ENCODE data around the gene ADGRA3. TPM values are rescaled to one million over a fixed set of nuclear protein-coding genes. Genes with fewer than 3 reads are reported as not detected.
"Not testable (repeated sequence)": the region's sequence is repeated elsewhere in the genome, so short reads cannot be mapped to it uniquely, and the experiment has no call there.

Gene ADGRA3
- total RNA-seq, 1 donor from 2014 or later: 23.1 TPM

DNA sequence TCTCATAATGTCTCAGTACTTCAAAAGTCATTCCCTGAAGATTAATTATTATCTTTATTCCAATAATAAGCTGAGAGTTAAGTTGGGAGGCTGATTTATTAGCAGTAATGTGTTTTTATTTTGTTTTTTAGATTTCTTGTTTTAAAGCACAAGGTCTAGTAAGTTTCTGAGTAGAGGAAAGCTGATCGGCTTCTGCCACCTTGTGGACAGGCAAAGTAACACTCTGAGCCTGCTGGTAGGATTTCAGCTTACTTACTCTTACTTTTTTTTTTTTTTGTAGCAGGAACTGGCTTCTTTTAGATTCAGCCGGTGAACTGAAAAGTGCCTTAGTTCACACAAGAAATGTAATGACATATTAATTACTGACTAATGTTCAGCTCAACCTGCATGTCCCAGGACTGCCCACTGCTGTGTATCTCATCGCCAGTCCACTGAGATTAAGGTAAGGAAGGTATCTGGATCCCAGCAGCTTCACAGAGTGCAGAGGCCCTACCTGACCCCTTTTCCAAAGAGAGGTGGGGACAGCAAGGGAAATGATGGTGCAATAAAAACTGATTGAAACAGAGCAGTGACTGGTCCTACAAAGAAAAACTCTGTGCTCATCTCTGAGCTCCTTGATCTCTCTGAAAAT is 126.5 kb downstream of the ADGRA3 start:
- Mint-ChIP-seq H3K27ac (no peak overlapping the region), H3K36me3 (ENCODE audit: low read depth) (peaks cover 2% of the 10 kb centered on the region), H3K4me1 (peaks cover 8% of the 10 kb centered on the region), H3K27me3 (no peaks in the 10 kb centered on the region), H3K4me3 (no peak overlapping the region), H3K9me3 (no peaks in the 10 kb centered on the region)
- intact Hi-C loops (cut with micrococcal nuclease): loop anchor here (1.0 kb wide), 3 partner anchors 152 to 600 kb away; no protein-coding TSS in a partner anchor
- peak; percentile 82 for DNase-seq

DNA sequence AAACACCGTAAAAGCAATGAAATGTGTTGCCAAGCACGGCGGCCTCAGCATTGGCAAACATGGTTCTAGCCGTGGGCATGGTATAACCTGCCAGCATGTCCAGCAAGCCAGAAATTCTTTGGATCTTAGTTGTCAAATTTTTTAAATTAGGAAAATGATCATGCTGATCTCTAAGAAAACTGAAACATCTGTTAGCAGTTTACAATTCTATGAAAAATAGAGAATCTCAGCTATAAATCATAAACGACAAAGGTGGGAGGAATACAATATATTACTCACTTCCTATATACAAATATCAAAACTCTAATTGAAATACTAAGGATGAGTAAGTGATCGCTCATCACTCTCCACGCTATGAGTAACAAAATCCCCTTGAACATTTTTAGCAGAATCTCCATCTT is 130.3 kb downstream of the ADGRA3 start:
- Mint-ChIP-seq H3K27me3 (no peaks in the 10 kb centered on the region), H3K4me3 (no peak overlapping the region), H3K4me1 (peaks cover 8% of the 10 kb centered on the region), H3K27ac (peak overlapping the region; percentile 4), H3K9me3 (no peaks in the 10 kb centered on the region), H3K36me3 (ENCODE audit: low read depth) (peaks cover 4% of the 10 kb centered on the region)
- DNase-seq: no peak
- intact Hi-C loops (cut with micrococcal nuclease): no loop called here

DNA sequence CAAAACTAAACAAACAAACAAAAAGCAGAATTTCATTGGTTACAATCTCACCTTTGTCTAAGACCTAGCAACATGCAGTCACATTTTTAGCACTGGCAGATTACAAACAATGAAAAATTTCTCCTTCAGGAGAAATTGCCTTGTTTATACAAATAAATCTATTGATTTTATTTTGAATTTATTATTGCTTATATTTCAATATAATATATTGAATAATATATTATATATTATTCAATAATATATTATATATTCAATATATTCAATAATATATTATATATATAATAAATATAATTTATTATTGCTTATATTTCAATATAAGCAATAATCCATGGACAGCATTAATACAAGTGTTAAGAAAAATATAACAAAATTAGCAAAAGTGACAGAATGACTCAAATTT is 131.7 kb downstream of the ADGRA3 start:
- no peak overlapping the region for H3K27ac Mint-ChIP-seq
- no peak for DNase-seq
- peaks cover 8% of the 10 kb centered on the region for H3K4me1 Mint-ChIP-seq
- H3K36me3 Mint-ChIP-seq (ENCODE audit: low read depth): peaks cover 4% of the 10 kb centered on the region
- no peak overlapping the region for H3K4me3 Mint-ChIP-seq
- H3K9me3 Mint-ChIP-seq: no peaks in the 10 kb centered on the region
- intact Hi-C loops (cut with micrococcal nuclease): no loop called here
- H3K27me3 Mint-ChIP-seq: no peaks in the 10 kb centered on the region

- H3K4me1 Mint-ChIP-seq; H3K4me3 Mint-ChIP-seq; H3K9me3 Mint-ChIP-seq; intact Hi-C loops (cut with micrococcal nuclease); H3K27me3 Mint-ChIP-seq; H3K27ac Mint-ChIP-seq; H3K36me3 Mint-ChIP-seq (ENCODE audit: low read depth); DNase-seq: not testable (repeated sequence)
Measured at GRCh38 chr4:22382216-22382615, 133.7 kb downstream of the ADGRA3 start.

DNA sequence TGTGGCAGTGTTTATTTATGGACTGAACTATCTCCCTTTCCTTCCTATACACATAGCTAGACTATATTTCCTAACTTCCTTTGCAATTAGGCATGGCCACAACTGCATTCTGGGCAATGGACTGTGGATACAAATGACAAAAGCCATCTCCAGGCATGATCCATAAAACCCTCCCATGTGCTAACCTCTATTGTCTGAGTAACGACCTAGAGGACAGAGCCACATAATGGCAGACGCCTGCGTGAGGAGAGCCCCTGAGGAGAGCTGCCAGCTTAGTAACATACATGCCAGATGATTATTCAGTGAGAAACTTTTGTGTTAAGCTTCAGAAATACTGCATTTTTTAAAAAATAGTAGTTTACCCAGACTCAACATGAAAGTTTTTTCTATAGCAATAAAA is 142.9 kb downstream of the ADGRA3 start:
- Mint-ChIP-seq H3K27ac (no peak overlapping the region), H3K27me3 (no peaks in the 10 kb centered on the region), H3K4me1 (no peaks in the 10 kb centered on the region), H3K4me3 (no peak overlapping the region), H3K36me3 (ENCODE audit: low read depth) (no peaks in the 10 kb centered on the region), H3K9me3 (no peaks in the 10 kb centered on the region)
- no peak for DNase-seq
- intact Hi-C loops (cut with micrococcal nuclease): no loop called here

DNA sequence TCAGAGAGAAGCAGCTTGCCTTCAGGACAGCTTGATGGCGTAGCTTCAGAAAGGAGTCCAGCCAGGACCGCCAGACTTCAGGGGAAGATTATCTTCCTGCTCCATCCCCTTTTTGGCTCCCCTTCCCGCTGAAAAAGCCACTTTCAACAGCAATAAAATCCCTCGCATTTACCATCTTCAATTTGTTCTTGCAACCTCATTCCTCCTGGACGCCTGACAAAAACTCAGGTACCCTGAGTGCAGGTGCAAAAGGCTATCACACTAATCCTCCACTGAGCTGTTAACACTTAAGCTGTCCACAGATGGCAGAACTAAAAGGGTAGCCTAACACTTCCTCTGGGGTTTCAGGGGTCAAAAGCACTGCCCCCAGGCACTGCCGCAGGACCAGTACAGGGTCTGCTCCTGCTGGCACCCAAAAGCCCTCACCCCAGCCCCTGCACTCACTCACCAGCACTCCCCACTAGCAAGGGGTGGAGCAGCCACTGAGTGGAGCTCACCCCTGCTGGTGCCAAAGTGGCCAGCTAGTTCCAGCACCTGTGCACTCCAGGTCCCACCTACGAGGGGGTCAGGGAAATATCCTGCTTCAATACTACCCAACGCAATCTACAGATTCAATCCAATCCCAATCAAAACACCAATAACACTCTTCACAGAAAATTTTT is 145.8 kb downstream of the ADGRA3 start:
- H3K36me3 Mint-ChIP-seq (ENCODE audit: low read depth): no peaks in the 10 kb centered on the region
- no peak for DNase-seq
- no peak overlapping the region for H3K4me3 Mint-ChIP-seq
- no peaks in the 10 kb centered on the region for H3K9me3 Mint-ChIP-seq
- H3K4me1 Mint-ChIP-seq: no peaks in the 10 kb centered on the region
- H3K27me3 Mint-ChIP-seq: no peaks in the 10 kb centered on the region
- intact Hi-C loops (cut with micrococcal nuclease): no loop called here
- H3K27ac Mint-ChIP-seq: no peak overlapping the region

- no peak overlapping the region for H3K4me3 Mint-ChIP-seq
- no peak for DNase-seq
- H3K36me3 Mint-ChIP-seq (ENCODE audit: low read depth): no peaks in the 10 kb centered on the region
- no peaks in the 10 kb centered on the region for H3K27me3 Mint-ChIP-seq
- H3K27ac Mint-ChIP-seq: no peak overlapping the region
- H3K9me3 Mint-ChIP-seq: no peaks in the 10 kb centered on the region
- intact Hi-C loops (cut with micrococcal nuclease): no loop called here
- H3K4me1 Mint-ChIP-seq: no peaks in the 10 kb centered on the region
Measured at GRCh38 chr4:22363787-22364186, 152.1 kb downstream of the ADGRA3 start.

DNA sequence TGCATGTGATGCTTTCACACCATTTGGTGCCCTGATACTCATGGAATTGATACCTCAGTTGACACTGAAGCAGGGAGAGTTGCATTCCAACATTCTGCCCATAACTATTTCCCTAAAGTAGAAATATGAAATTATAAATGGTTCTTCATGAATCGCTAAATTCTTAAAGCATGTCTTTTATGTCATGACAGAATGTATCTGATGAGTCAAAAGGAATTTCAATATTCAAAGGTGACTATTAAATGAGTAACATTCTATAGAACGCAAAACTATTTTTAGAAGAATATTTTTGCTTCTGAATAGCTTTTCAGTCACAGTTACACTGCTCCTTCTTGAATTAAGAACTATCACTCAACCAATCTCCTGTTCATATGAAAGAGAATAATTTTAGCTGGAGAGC is 152.8 kb downstream of the ADGRA3 start:
- Mint-ChIP-seq H3K27ac (no peak overlapping the region), H3K4me1 (no peaks in the 10 kb centered on the region), H3K9me3 (no peaks in the 10 kb centered on the region), H3K36me3 (ENCODE audit: low read depth) (no peaks in the 10 kb centered on the region), H3K27me3 (no peaks in the 10 kb centered on the region), H3K4me3 (no peak overlapping the region)
- DNase-seq: no peak
- intact Hi-C loops (cut with micrococcal nuclease): no loop called here

- intact Hi-C loops (cut with micrococcal nuclease): no loop called here
Measured at GRCh38 chr4:22356987-22357596, 158.8 kb downstream of the ADGRA3 start.

DNA sequence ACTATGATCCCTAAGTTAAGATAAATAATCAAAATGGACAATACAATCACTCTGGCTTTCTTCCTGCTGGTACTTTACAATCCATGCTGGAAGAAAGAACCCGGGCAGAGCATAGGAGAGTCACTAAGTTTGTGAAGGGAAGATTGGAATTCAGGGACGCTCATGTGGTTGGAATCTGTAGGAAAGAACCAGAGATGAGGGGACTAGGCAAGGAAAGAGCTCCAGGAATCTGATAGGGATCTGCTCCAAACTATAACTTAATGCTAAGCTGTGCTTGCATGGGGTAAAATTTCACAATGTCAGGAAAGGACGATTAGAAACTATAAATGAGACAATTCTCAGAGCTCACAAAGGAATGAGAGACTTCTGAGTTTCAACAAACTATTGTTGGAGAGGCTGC is 167.5 kb downstream of the ADGRA3 start:
- no peak overlapping the region for H3K27ac Mint-ChIP-seq
- H3K36me3 Mint-ChIP-seq (ENCODE audit: low read depth): no peaks in the 10 kb centered on the region
- DNase-seq: no peak
- intact Hi-C loops (cut with micrococcal nuclease): no loop called here
- H3K4me1 Mint-ChIP-seq: no peaks in the 10 kb centered on the region
- H3K27me3 Mint-ChIP-seq: no peaks in the 10 kb centered on the region
- no peak overlapping the region for H3K4me3 Mint-ChIP-seq
- H3K9me3 Mint-ChIP-seq: peaks cover 4% of the 10 kb centered on the region

More at GRCh38 chr4:22356987-22357596, 158.8 kb downstream of the ADGRA3 start:
- Mint-ChIP-seq H3K4me1 (no peaks in the 10 kb centered on the region), H3K9me3 (peaks cover 4% of the 10 kb centered on the region), H3K36me3 (ENCODE audit: low read depth) (no peaks in the 10 kb centered on the region), H3K27ac (no peak overlapping the region), H3K4me3 (no peak overlapping the region), H3K27me3 (no peaks in the 10 kb centered on the region)
- peak; percentile 62 for DNase-seq

DNA sequence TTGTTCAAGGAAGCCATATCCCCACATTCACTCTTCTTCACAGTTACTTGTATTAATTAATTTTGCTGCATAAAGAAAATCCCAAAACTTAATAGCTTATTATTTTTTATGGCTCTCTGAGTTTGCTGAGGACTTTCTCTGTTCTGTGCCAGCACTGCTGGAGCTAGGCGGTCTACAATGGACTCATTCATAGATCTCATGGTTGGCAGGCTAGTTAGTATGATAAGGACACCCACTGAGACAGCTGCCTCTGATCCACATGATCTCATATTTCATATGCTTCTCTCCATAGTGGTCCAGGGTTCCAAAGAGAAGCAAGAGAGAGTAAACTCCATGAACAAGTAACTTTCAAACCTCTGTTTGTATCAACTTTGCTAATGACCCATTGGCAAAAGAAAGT is 170.2 kb downstream of the ADGRA3 start:
- Mint-ChIP-seq H3K9me3 (no peaks in the 10 kb centered on the region), H3K27me3 (no peaks in the 10 kb centered on the region), H3K4me3 (no peak overlapping the region), H3K36me3 (ENCODE audit: low read depth) (no peaks in the 10 kb centered on the region), H3K4me1 (no peaks in the 10 kb centered on the region), H3K27ac (no peak overlapping the region)
- DNase-seq: no peak
- intact Hi-C loops (cut with micrococcal nuclease): no loop called here

DNA sequence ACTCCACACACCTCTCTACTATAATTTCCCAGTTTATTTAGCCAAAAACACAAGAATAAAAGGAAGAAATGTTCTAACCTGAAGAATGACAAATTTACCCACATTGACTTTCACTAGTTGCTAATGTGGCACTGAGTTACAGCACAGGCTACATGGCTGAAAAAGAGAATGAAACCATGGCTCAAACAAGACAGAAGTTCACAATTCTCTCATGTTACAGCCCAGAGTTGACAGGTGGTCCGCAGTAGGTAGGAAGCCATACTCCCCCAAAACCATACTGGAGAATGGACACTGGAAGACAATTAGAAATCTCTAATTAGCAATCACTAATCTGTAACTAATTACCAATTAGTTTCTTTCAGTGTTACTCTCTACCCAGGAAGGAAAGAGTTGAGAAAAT is 170.8 kb downstream of the ADGRA3 start:
- H3K4me1 Mint-ChIP-seq: no peaks in the 10 kb centered on the region
- no peak for DNase-seq
- H3K27me3 Mint-ChIP-seq: no peaks in the 10 kb centered on the region
- intact Hi-C loops (cut with micrococcal nuclease): no loop called here
- H3K9me3 Mint-ChIP-seq: no peaks in the 10 kb centered on the region
- no peaks in the 10 kb centered on the region for H3K36me3 Mint-ChIP-seq (ENCODE audit: low read depth)
- no peak overlapping the region for H3K27ac Mint-ChIP-seq
- no peak overlapping the region for H3K4me3 Mint-ChIP-seq

DNA sequence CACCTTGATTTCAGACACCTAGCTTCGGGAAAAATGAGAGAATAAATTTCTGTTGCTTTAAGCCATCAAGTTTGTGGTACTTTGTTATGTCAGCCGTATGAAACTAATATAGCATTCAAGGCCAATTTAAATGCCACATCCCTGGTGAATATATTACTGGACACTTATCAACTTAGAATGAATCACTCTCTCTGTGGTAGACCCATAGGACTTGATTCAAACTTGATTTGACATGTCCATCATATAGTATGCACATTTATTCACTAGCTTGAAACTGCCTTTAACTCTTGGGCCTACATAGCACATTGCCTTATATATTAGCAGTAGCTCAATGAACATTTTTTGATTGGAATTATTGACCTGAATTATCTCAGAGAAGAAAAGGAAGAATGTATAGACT is 172.3 kb downstream of the ADGRA3 start:
- no peak for DNase-seq
- H3K4me3 Mint-ChIP-seq: no peak overlapping the region
- H3K36me3 Mint-ChIP-seq (ENCODE audit: low read depth): no peaks in the 10 kb centered on the region
- intact Hi-C loops (cut with micrococcal nuclease): no loop called here
- H3K9me3 Mint-ChIP-seq: no peaks in the 10 kb centered on the region
- H3K27me3 Mint-ChIP-seq: no peaks in the 10 kb centered on the region
- H3K27ac Mint-ChIP-seq: no peak overlapping the region
- no peaks in the 10 kb centered on the region for H3K4me1 Mint-ChIP-seq

DNA sequence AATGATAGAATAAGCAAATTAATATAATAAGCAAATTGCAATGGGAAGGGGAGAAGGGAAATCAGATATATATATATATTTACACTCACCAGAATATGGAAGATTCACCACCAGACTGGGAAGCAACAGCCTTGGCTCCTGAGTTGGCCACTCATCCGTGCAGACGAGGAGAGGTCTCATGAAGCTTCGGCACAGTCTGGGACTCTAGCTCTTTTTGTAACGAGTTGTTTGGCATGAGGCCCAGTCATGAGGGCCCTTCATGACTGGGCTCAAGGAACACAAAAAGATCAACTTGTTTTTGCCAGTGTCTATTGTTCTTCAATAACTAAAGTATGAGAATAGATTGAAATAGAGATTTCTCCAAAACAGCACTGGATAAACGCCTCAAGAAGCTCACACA is 176.4 kb downstream of the ADGRA3 start:
- intact Hi-C loops (cut with micrococcal nuclease): no loop called here
- Mint-ChIP-seq H3K27ac (no peak overlapping the region), H3K36me3 (ENCODE audit: low read depth) (no peaks in the 10 kb centered on the region), H3K4me3 (no peak overlapping the region), H3K9me3 (no peaks in the 10 kb centered on the region), H3K27me3 (no peaks in the 10 kb centered on the region), H3K4me1 (no peaks in the 10 kb centered on the region)
- no peak for DNase-seq

Measured in activated CD4-positive, alpha-beta T cell treated with anti-CD3 and anti-CD28 coated beads, Interleukin-2, amount 10 ng/mL, durations not matched to agents 24 days and 14 days (primary cell).